Hematopoietic multipotent progenitor cell treated with erythropoietin and hydrocortisone succinate and interleukin-3 and kit ligand, for 6 days (in vitro differentiated cells): ENCODE measurements around the gene SECISBP2L.
A peak's percentile ranks its signal among the peaks of the same experiment; 100 is the strongest.
"Not testable (repeated sequence)": the region's sequence is repeated elsewhere in the genome, so short reads cannot be mapped to it uniquely, and the experiment has no call there.

Experiments used
- DNase-seq: peaks from one replicate; pipeline ENCODE4 v3.0.0-alpha.2; 2015

Gene SECISBP2L

GRCh38 chr15:48989170-48989569, 57.1 kb downstream of the SECISBP2L start:
- no peak for DNase-seq

- no peak for DNase-seq
Measured at GRCh38 chr15:48987142-48987541, 59.1 kb downstream of the SECISBP2L start.

- DNase-seq = no peak
Measured at GRCh38 chr15:48986240-48986639, 60.0 kb downstream of the SECISBP2L start.

GRCh38 chr15:48985516-48985915, 60.7 kb downstream of the SECISBP2L start:
- DNase-seq = no peak

GRCh38 chr15:48984811-48985352, 61.4 kb downstream of the SECISBP2L start:
- DNase-seq = no peak

- DNase-seq = no peak
Measured at GRCh38 chr15:48984021-48984710, 62.1 kb downstream of the SECISBP2L start.

- DNase-seq = no peak
Measured at GRCh38 chr15:48983300-48983699, 62.9 kb downstream of the SECISBP2L start.

GRCh38 chr15:48981941-48982340, 64.3 kb downstream of the SECISBP2L start:
- DNase-seq = no peak

- no peak for DNase-seq
Measured at GRCh38 chr15:48978638-48979037, 67.6 kb downstream of the SECISBP2L start.

GRCh38 chr15:48976444-48977088, 69.7 kb downstream of the SECISBP2L start:
- DNase-seq = no peak

- peak; percentile 89 for DNase-seq
Measured at GRCh38 chr15:48975472-48976419, 70.5 kb downstream of the SECISBP2L start.

- DNase-seq = peak; percentile 45
Measured at GRCh38 chr15:48974882-48975281, 71.4 kb downstream of the SECISBP2L start.

- no peak for DNase-seq
Measured at GRCh38 chr15:48972750-48973503, 73.3 kb downstream of the SECISBP2L start.

- not testable (repeated sequence) for DNase-seq
Measured at GRCh38 chr15:48970926-48971325, 75.3 kb downstream of the SECISBP2L start.

GRCh38 chr15:48968066-48968465, 78.2 kb downstream of the SECISBP2L start:
- DNase-seq = no peak

GRCh38 chr15:48967336-48967735, 78.9 kb downstream of the SECISBP2L start:
- no peak for DNase-seq

GRCh38 chr15:48966595-48967301, 79.5 kb downstream of the SECISBP2L start:
- DNase-seq = peak; percentile 74

- peak; percentile 54 for DNase-seq
Measured at GRCh38 chr15:48965972-48966371, 80.3 kb downstream of the SECISBP2L start.

- DNase-seq = no peak
Measured at GRCh38 chr15:48964898-48965297, 81.3 kb downstream of the SECISBP2L start.

GRCh38 chr15:48963524-48964113, 82.6 kb downstream of the SECISBP2L start, which contains the start of gene SHC4:
SHC4 (minus strand) TSS chr15:48963919; CDS start chr15:48963015, 904 bp downstream.
- DNase-seq = peak; percentile 75
